ENCODE measurements around the gene AKAP5. TPM values are rescaled to one million over a fixed set of nuclear protein-coding genes. Genes with fewer than 3 reads are reported as not detected.

Gene AKAP5
- total and polyA plus RNA-seq, 2 of the 8 experiments (the other 6 are each of a cell fraction or from before 2014, with no cell fraction given), result 0.50 to 3.8 TPM

DNA sequence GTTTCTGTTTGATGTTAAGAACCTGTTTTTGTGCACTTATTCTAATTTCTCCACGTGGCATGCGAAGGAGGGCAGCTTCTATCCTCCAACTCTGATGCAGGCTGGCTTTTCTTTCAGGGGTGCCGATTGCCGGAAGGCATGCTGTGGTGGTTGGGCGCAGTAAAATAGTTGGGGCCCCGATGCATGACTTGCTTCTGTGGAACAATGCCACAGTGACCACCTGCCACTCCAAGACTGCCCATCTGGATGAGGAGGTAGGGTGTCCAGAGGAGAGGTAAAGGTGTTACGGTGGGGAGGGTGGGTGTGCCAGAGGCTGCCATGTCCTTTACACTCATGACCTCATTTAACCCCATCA lies 47.6 kb upstream of the AKAP5 start:
- Histone ChIP-seq H2BK5ac (ENCODE audit: low read depth, low read length) (no peak overlapping the region), H3K27me3 (replicated peaks in 1 of 4; ENCODE audit: control insufficient read depth in 3 of 4, extremely low read depth in 1 of 4, insufficient read depth in 3 of 4, low read length in 3 of 4) (no peaks in the 10 kb centered on the region), H3K4me3 (ENCODE audit: extremely low read depth in 1 of 4, insufficient read depth in 2 of 4, low read depth in 3 of 4, low read length in 4 of 4) (no peak overlapping the region), H3K4me1 (replicated peaks in 1 of 4; ENCODE audit: control insufficient read depth in 3 of 4, insufficient read depth in 4 of 4, low read length in 3 of 4) (no peaks in the 10 kb centered on the region), H4K5ac (ENCODE audit: insufficient read length, low read depth, low read length) (no peak overlapping the region), H2BK15ac (ENCODE audit: low read length) (no peak overlapping the region), H4K20me1 (replicated peaks in 1 of 2; ENCODE audit: control insufficient read depth in 1 of 2, insufficient read depth in 2 of 2, low read length in 2 of 2) (peaks cover 0 to 3% of the 10 kb centered on the region in 2 experiments), H4K91ac (replicated peaks; ENCODE audit: insufficient read length, low read length) (no peak overlapping the region), H3K79me1 (ENCODE audit: low read depth, low read length) (0 out of 2 replicates have a peak, but pooled peaks cover 4% of the 10 kb centered on the region), H3K36me3 (ENCODE audit: control insufficient read depth in 2 of 4, insufficient read depth in 4 of 4, low read length in 3 of 4) (peaks cover 17 to 87% (median 69%) of the 10 kb centered on the region in 4 experiments), H3K9me3 (ENCODE audit: insufficient read depth in 2 of 2, low read depth in 1 of 2, low read length in 1 of 2) (no peaks in the 10 kb centered on the region), H4K8ac (ENCODE audit: extremely low read depth, insufficient read depth, low read length) (no peak overlapping the region), H3K4ac (replicated peaks; ENCODE audit: insufficient read length, low read depth, low read length) (no peak overlapping the region), H2BK12ac (ENCODE audit: low read depth, low read length) (no peak overlapping the region), H2BK120ac (replicated peaks; ENCODE audit: low read depth, low read length) (no peak overlapping the region), H2AFZ (ENCODE audit: low read length) (no peak overlapping the region), H2BK20ac (ENCODE audit: low read length) (no peak overlapping the region), H2AK5ac (ENCODE audit: low read depth, low read length) (no peak overlapping the region), H3K79me2 (ENCODE audit: control insufficient read depth in 1 of 2, insufficient read depth in 2 of 2, low read length in 2 of 2) (no peaks in the 10 kb centered on the region), H3K23ac (ENCODE audit: insufficient read length) (no peak overlapping the region), H3K4me2 (ENCODE audit: insufficient read depth in 1 of 2, low read depth in 2 of 2, low read length in 2 of 2) (no peak overlapping the region), H3K9ac (replicated peaks in 1 of 4; ENCODE audit: extremely low read depth in 1 of 4, low read depth in 3 of 4, low read length in 3 of 4) (no peak overlapping the region), H3K18ac (ENCODE audit: extremely low read depth, low read length) (no peak overlapping the region), H3K56ac (replicated peaks; ENCODE audit: insufficient read length, low read depth, low read length) (no peak overlapping the region), H3K14ac (ENCODE audit: insufficient read length) (no peak overlapping the region), H3K27ac (ENCODE audit: low read depth, low read length) (no peak overlapping the region), H3K23me2 (ENCODE audit: low read depth, low read length) (no peaks in the 10 kb centered on the region)
- no peak for FAIRE-seq
- ChIA-PET POLR2A (ENCODE audit: partially characterized antibody) (interaction anchor here (0.8 to 2.5 kb wide), 4 partner anchors 8 to 26 kb away, joined by 3 to 6 read pairs (median 4); no protein-coding TSS in a partner anchor), CTCF (ENCODE audit: partially characterized antibody) (interaction anchor here (1.3 to 7.6 kb wide), 4 partner anchors 11 to 74 kb away, joined by 3 to 74 read pairs (median 6); no protein-coding TSS in a partner anchor)
- 96% methylated on average over 7 of the region's 7 CpGs; no CpG with 5 or more reads in 1 of the 2 experiments for WGBS, 2 experiments (ENCODE audit: extremely low coverage in 1 of 2, insufficient coverage in 1 of 2, insufficient read length in 1 of 2, insufficient replicate concordance in 2 of 2, low coverage in 1 of 2, low lambda C conversion rate in 2 of 2, missing lambda C conversion rate in 1 of 2)
- DNase-seq (ENCODE audit: low read depth in 1 of 2, low spot score in 2 of 2), result no peak
- TF ChIP-seq ASH2L (IDR thresholded peaks at IDR 0.05; ENCODE audit: low read length) (no peak), HDAC2 (IDR thresholded peaks at IDR 0.05; ENCODE audit: borderline replicate concordance in 1 of 2, low read depth in 2 of 2, low read length in 2 of 2) (no peak), TAF7 (optimal IDR thresholded peaks at IDR 0.05; ENCODE audit: borderline replicate concordance, low read depth, low read length) (no peak), CBX5 (IDR thresholded peaks at IDR 0.05; ENCODE audit: low read depth, low read length) (no peak)
- TF ChIP-seq, protein P1, sequence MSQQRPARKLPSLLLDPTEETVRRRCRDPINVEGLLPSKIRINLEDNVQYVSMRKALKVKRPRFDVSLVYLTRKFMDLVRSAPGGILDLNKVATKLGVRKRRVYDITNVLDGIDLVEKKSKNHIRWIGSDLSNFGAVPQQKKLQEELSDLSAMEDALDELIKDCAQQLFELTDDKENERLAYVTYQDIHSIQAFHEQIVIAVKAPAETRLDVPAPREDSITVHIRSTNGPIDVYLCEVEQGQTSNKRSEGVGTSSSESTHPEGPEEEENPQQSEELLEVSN (IDR thresholded peaks at IDR 0.05), result no peak
